Measurements from ENCODE around the gene RELB.

GRCh38 chr19:44987148-44987675 is 14.1 kb upstream of the RELB start:
- TF ChIP-seq CTCF (IDR thresholded peaks at IDR 0.05; ENCODE audit: insufficient read depth, low read length, poor library complexity, severe bottlenecking) = no peak
- TF ChIP-seq EZH2phosphoT487 (conservative IDR thresholded peaks at IDR 0.05; ENCODE audit: low read length) = no peak
